H1 (cell line): ENCODE data around the gene THAP4. TPM values are rescaled to one million over a fixed set of nuclear protein-coding genes. Genes with fewer than 3 reads are reported as not detected.

ENCODE experiments used
- ASH2L ChIP-seq: fragments of 200-600, 300-600 bp; sonication (generic); IDR thresholded peaks from one replicate; pipeline ENCODE4 v1.7.1; 2017; ENCODE audit warnings: low read length
- CBX8 ChIP-seq: fragments of 300-800, 300-1000 bp; sonication (generic); IDR thresholded peaks from 2 replicates; pipeline ENCODE4 v1.7.1; 2016; ENCODE audit warnings: low read depth, low read length, borderline replicate concordance
- CHD1 ChIP-seq: IDR thresholded peaks from 2 replicates; pipeline ENCODE4 v1.6.1; 2012; ENCODE audit warnings: low read depth, low read length, improper control_type of control experiment
- CREB1 ChIP-seq: IDR thresholded peaks from 2 replicates; pipeline ENCODE4 v1.6.1; 2012; ENCODE audit warnings: inconsistent platforms
- EP300 ChIP-seq, 2 experiments: IDR thresholded peaks; 1 replicate in 1 of 2; 2 replicates in 1 of 2; pipeline ENCODE4 v1.6.1; 2011 to 2012; ENCODE audit warnings: low read depth in 2 of 2, low read length in 2 of 2, mild to moderate bottlenecking in 2 of 2, borderline replicate concordance in 1 of 2, inconsistent platforms in 1 of 2, moderate library complexity in 1 of 2
- GTF2F1 ChIP-seq: IDR thresholded peaks from 2 replicates; pipeline ENCODE4 v1.6.1; 2012; ENCODE audit warnings: low read depth, low read length, improper control_type of control experiment, borderline replicate concordance
- JUN ChIP-seq: IDR thresholded peaks from 2 replicates; pipeline ENCODE4 v1.6.1; 2011; ENCODE audit warnings: low read depth, mild to moderate bottlenecking, improper control_type of control experiment, low read length
- KDM1A ChIP-seq: fragments of 200-600, 300-600 bp; sonication (generic); IDR thresholded peaks from 2 replicates; pipeline ENCODE4 v1.7.1; 2016; ENCODE audit warnings: mild to moderate bottlenecking, low read length, borderline replicate concordance
- KDM4A ChIP-seq: IDR thresholded peaks from one replicate; pipeline ENCODE4 v1.7.1; 2012; ENCODE audit warnings: low read depth, mild to moderate bottlenecking, moderate library complexity, low read length, inconsistent platforms; ENCODE audit not compliant: severe bottlenecking
- MAX ChIP-seq: IDR thresholded peaks from 2 replicates; pipeline ENCODE4 v1.6.1; 2012; ENCODE audit warnings: inconsistent platforms
- NRF1 ChIP-seq: IDR thresholded peaks from 2 replicates; pipeline ENCODE4 v1.6.1; 2011; ENCODE audit warnings: mild to moderate bottlenecking, low read depth, low read length, improper control_type of control experiment
- PHF8 ChIP-seq: fragments of 200-600 bp; sonication (generic); conservative IDR thresholded peaks from 2 replicates; pipeline ENCODE4 v1.7.1; 2012; ENCODE audit warnings: low read depth, mild to moderate bottlenecking, inconsistent platforms, low read length, moderate library complexity
- POLR2A ChIP-seq, 2 experiments: IDR thresholded peaks; 1 replicate in 1 of 2; 2 replicates in 1 of 2; pipeline ENCODE4 v1.6.1; 2011; ENCODE audit warnings: low read depth in 2 of 2, low read length in 2 of 2, mild to moderate bottlenecking in 2 of 2; ENCODE audit errors: control extremely low read depth in 1 of 2
- POLR2AphosphoS5 ChIP-seq: IDR thresholded peaks from 2 replicates; pipeline ENCODE4 v1.6.1; 2011; ENCODE audit warnings: low read depth, low read length
- POU5F1 ChIP-seq: IDR thresholded peaks from 2 replicates; pipeline ENCODE4 v1.6.1; 2011; ENCODE audit warnings: low read depth, mild to moderate bottlenecking, low read length, moderate library complexity
- RAD21 ChIP-seq, 2 experiments: IDR thresholded peaks in 1 of 2; conservative IDR thresholded peaks in 1 of 2; 2 replicates each; pipeline ENCODE4 v1.6.1; 2011; ENCODE audit warnings: low read depth in 2 of 2, low read length in 2 of 2, improper control_type of control experiment in 1 of 2, inconsistent platforms in 1 of 2, mild to moderate bottlenecking in 1 of 2, moderate library complexity in 1 of 2
- RBBP5 ChIP-seq: IDR thresholded peaks from 2 replicates; pipeline ENCODE4 v1.7.1; 2012; ENCODE audit warnings: low read depth, mild to moderate bottlenecking, inconsistent platforms, low read length, moderate library complexity, borderline replicate concordance
- RFX5 ChIP-seq: IDR thresholded peaks from 2 replicates; pipeline ENCODE4 v1.6.1; 2011; ENCODE audit warnings: low read depth, low read length, improper control_type of control experiment, borderline replicate concordance
- RNF2 ChIP-seq: fragments of 200-900, 300-1000 bp; sonication (generic); IDR thresholded peaks from 2 replicates; pipeline ENCODE4 v1.7.1; 2016; ENCODE audit warnings: borderline replicate concordance, low read depth, mild to moderate bottlenecking, antibody characterized with exemption, low read length; ENCODE audit not compliant: poor library complexity, severe bottlenecking; ENCODE audit errors: missing control alignments
- RXRA ChIP-seq: IDR thresholded peaks from 2 replicates; pipeline ENCODE4 v1.6.1; 2011; ENCODE audit warnings: low read depth, mild to moderate bottlenecking, low read length, moderate library complexity; ENCODE audit not compliant: insufficient read depth
- SP2 ChIP-seq: IDR thresholded peaks from 2 replicates; pipeline ENCODE4 v1.6.1; 2012; ENCODE audit warnings: mild to moderate bottlenecking, low read length, inconsistent platforms
- SP4 ChIP-seq: IDR thresholded peaks from 2 replicates; pipeline ENCODE4 v1.6.1; 2012; ENCODE audit warnings: low read length, inconsistent platforms
- TAF7 ChIP-seq: optimal IDR thresholded peaks from 2 replicates; pipeline ENCODE3; 2011; ENCODE audit warnings: low read depth, mild to moderate bottlenecking, inconsistent platforms, low read length, moderate library complexity, borderline replicate concordance
- TBP ChIP-seq: IDR thresholded peaks from 2 replicates; pipeline ENCODE4 v1.6.1; 2011; ENCODE audit warnings: low read depth, low read length, improper control_type of control experiment
- YY1 ChIP-seq: IDR thresholded peaks from 2 replicates; pipeline ENCODE4 v1.6.1; 2011; ENCODE audit warnings: low read depth, mild to moderate bottlenecking, low read length
- polyA plus RNA-seq, 7 experiments: library from polyadenylated mRNA; depleted of rRNA in 3 of 7; stranded (reverse) in 5 of 7; unstranded in 2 of 7; fragments of >200 nt in 5 of 7; fragments of 200-250 nt in 2 of 7; gene quantifications; 1 replicate in 5 of 7; 2 replicates in 1 of 7; 4 replicates in 1 of 7; pipeline versions ENCODE4 v1.2.1 to v1.2.3, GENCODE V29; 2011 to 2013; ENCODE audit warnings: missing spikeins in 2 of 7, mixed read lengths in 2 of 7
- total RNA-seq: library from RNA; stranded (reverse); fragmentation: NEBNext Ultra II Directional; extraction: Animal tissue kit (Norgen Biotek cat#: 25700); gene quantifications from 2 replicates; pipeline ENCODE4 v1.2.1, GENCODE V29; 2021

Gene THAP4
- total and polyA plus RNA-seq, 2 of the 8 experiments (the other 6 are each of a cell fraction or from before 2014, with no cell fraction given): 78.9 to 83.6 TPM

GRCh38 chr2:241558532-241559322, 78.2 kb downstream of the THAP4 start, which contains the start of gene BOK (continued):
- TF ChIP-seq CREB1 (no peak), SP2 (no peak), NRF1 (no peak), TAF7 (no peak), YY1 (no peak), RNF2 (no peak), KDM4A (peak; percentile 60), RFX5 (no peak), POLR2AphosphoS5 (no peak), POLR2A (IDR thresholded peaks at IDR 0.05; ENCODE audit: control extremely low read depth in 1 of 2, low read depth in 2 of 2, low read length in 2 of 2) (peak in 1 of 2 experiments; percentile 49; a peak in 1 of 3 replicates), SP4 (no peak), EP300 (IDR thresholded peaks at IDR 0.05; ENCODE audit: borderline replicate concordance in 1 of 2, low read depth in 2 of 2, low read length in 2 of 2) (no peak), KDM1A (no peak), JUN (no peak), POU5F1 (no peak), CBX8 (no peak), MAX (peak; percentile 50), RAD21 (IDR thresholded peaks at IDR 0.05 in 1 of 2, conservative IDR thresholded peaks at IDR 0.05 in 1 of 2; ENCODE audit: low read depth in 2 of 2, low read length in 2 of 2) (no peak), CHD1 (no peak), GTF2F1 (no peak), RXRA (no peak), RBBP5 (no peak), ASH2L (peak; percentile 1), TBP (no peak), PHF8 (peak; percentile 57; the same call in 1 of the 2 replicates)
